H1 (cell line): ENCODE measurements around the gene CNTROB. TPM values are rescaled to one million over a fixed set of nuclear protein-coding genes. Genes with fewer than 3 reads are reported as not detected.
A peak's percentile ranks its signal among the peaks of the same experiment; 100 is the strongest.

Experiments
- CTCF ChIA-PET: fragments of 300-600 bp; sonication (Branson Sonifier 250); formaldehyde crosslinking; loops from one replicate; lab custom pipeline; 2021; ENCODE audit not compliant: partially characterized antibody; lab: Charles Lee
- POLR2A ChIA-PET: fragments of 300-600 bp; sonication (Branson Sonifier 250); formaldehyde crosslinking; loops from one replicate; lab custom pipeline; 2021; ENCODE audit warnings: inconsistent platforms; ENCODE audit not compliant: partially characterized antibody; lab: Charles Lee
- DNase-seq, 2 experiments: peaks; one replicate each; pipeline versions ENCODE4 v3.0.0 to v3.0.0-alpha.2; 2010 to 2022; ENCODE audit warnings: low spot score in 2 of 2, low read depth in 1 of 2, mixed read lengths in 1 of 2
- FAIRE-seq: peaks from 2 replicates; lab custom pipeline; 2011; peaks lifted over from hg19 to GRCh38; lab: Jason Lieb, UNC
- H2AFZ ChIP-seq: 2 replicates; pipeline ENCODE4 v1.8.1; 2012; ENCODE audit warnings: low read length, inconsistent platforms
- H2AK5ac ChIP-seq: 2 replicates; pipeline ENCODE4 v1.6.1; 2013; ENCODE audit warnings: low read depth, low read length
- H2BK120ac ChIP-seq: replicated peaks from 2 replicates; pipeline ENCODE3; 2013; ENCODE audit warnings: low read depth, low read length, inconsistent platforms
- H2BK12ac ChIP-seq: 2 replicates; pipeline ENCODE4 v1.6.1; 2013; ENCODE audit warnings: low read depth, low read length
- H2BK15ac ChIP-seq: 2 replicates; pipeline ENCODE4 v1.6.1; 2013; ENCODE audit warnings: low read length
- H2BK20ac ChIP-seq: 2 replicates; pipeline ENCODE4 v1.6.1; 2013; ENCODE audit warnings: low read length
- H2BK5ac ChIP-seq: 2 replicates; pipeline ENCODE4 v1.6.1; 2013; ENCODE audit warnings: low read depth, low read length
- H3K14ac ChIP-seq: 2 replicates; pipeline ENCODE4 v1.6.1; 2013; ENCODE audit warnings: inconsistent platforms; ENCODE audit not compliant: insufficient read length
- H3K18ac ChIP-seq: 2 replicates; pipeline ENCODE4 v1.6.1; 2013; ENCODE audit warnings: low read length; ENCODE audit errors: extremely low read depth
- H3K23ac ChIP-seq: 2 replicates; pipeline ENCODE4 v1.6.1; 2013; ENCODE audit warnings: inconsistent platforms; ENCODE audit not compliant: insufficient read length
- H3K23me2 ChIP-seq: 2 replicates; pipeline ENCODE4 v1.6.1; 2013; ENCODE audit warnings: low read depth, low read length
- H3K27ac ChIP-seq: 2 replicates; pipeline ENCODE4 v1.6.1; 2011; ENCODE audit warnings: low read depth, low read length, inconsistent platforms
- H3K27me3 ChIP-seq, 4 experiments: replicated peaks in 1 of 4; 1 replicate in 1 of 4; 2 replicates in 3 of 4; pipeline versions ENCODE4 v1.6.1 to v1.8.1; 2011 to 2013; ENCODE audit warnings: low read length in 3 of 4, mild to moderate bottlenecking in 3 of 4, inconsistent platforms in 2 of 4, mixed read lengths in 2 of 4, moderate library complexity in 1 of 4; ENCODE audit not compliant: control insufficient read depth in 3 of 4, insufficient read depth in 3 of 4; ENCODE audit errors: extremely low read depth in 1 of 4
- H3K36me3 ChIP-seq, 4 experiments: 2 replicates each; pipeline versions ENCODE4 v1.6.1 to v1.8.1; 2011 to 2013; ENCODE audit warnings: mild to moderate bottlenecking in 4 of 4, low read length in 3 of 4, moderate library complexity in 2 of 4, control low read depth in 1 of 4, inconsistent platforms in 1 of 4; ENCODE audit not compliant: insufficient read depth in 4 of 4, control insufficient read depth in 2 of 4
- H3K4ac ChIP-seq: replicated peaks from 2 replicates; pipeline ENCODE3; 2013; ENCODE audit warnings: low read length, low read depth, mixed read lengths, inconsistent platforms; ENCODE audit not compliant: insufficient read length
- H3K4me1 ChIP-seq, 4 experiments: replicated peaks in 1 of 4; 1 replicate in 1 of 4; 2 replicates in 3 of 4; pipeline versions ENCODE4 v1.6.1 to v1.8.1; 2011 to 2013; ENCODE audit warnings: low read length in 3 of 4, inconsistent platforms in 2 of 4, mixed read lengths in 1 of 4; ENCODE audit not compliant: insufficient read depth in 4 of 4, control insufficient read depth in 3 of 4
- H3K4me2 ChIP-seq, 2 experiments: 2 replicates each; pipeline versions ENCODE4 v1.6.1 to v1.8.1; 2011 to 2013; ENCODE audit warnings: low read depth in 2 of 2, low read length in 2 of 2, control low read depth in 1 of 2, inconsistent platforms in 1 of 2, mild to moderate bottlenecking in 1 of 2; ENCODE audit not compliant: insufficient read depth in 1 of 2
- H3K4me3 ChIP-seq, 4 experiments: fragments of 200-600, 300-600 bp in 1 of 4; sonication (generic), shearing (Covaris generic), sonication (Bioruptor Twin) in 1 of 4; 2 replicates each; pipeline versions ENCODE4 v1.5.1 to v1.8.1; 2011 to 2016; ENCODE audit warnings: low read length in 4 of 4, low read depth in 3 of 4, control low read depth in 2 of 4, inconsistent platforms in 2 of 4, mild to moderate bottlenecking in 2 of 4, mixed read lengths in 1 of 4, moderate library complexity in 1 of 4; ENCODE audit not compliant: insufficient read depth in 2 of 4; ENCODE audit errors: extremely low read depth in 1 of 4
- H3K56ac ChIP-seq: replicated peaks from 2 replicates; pipeline ENCODE3; 2013; ENCODE audit warnings: low read depth, mild to moderate bottlenecking, mixed read lengths, low read length, inconsistent platforms; ENCODE audit not compliant: insufficient read length
- H3K79me1 ChIP-seq: 2 replicates; pipeline ENCODE4 v1.6.1; 2013; ENCODE audit warnings: low read depth, low read length, control low read depth
- H3K79me2 ChIP-seq, 2 experiments: 2 replicates each; pipeline versions ENCODE4 v1.6.1 to v1.8.1; 2012 to 2013; ENCODE audit warnings: low read length in 2 of 2, mild to moderate bottlenecking in 2 of 2, inconsistent platforms in 1 of 2; ENCODE audit not compliant: insufficient read depth in 2 of 2, control insufficient read depth in 1 of 2
- H3K9ac ChIP-seq, 4 experiments: replicated peaks in 1 of 4; 1 replicate in 1 of 4; 2 replicates in 3 of 4; pipeline versions ENCODE4 v1.6.1 to v1.8.1; 2011 to 2013; ENCODE audit warnings: low read depth in 3 of 4, low read length in 3 of 4, control low read depth in 2 of 4, mild to moderate bottlenecking in 2 of 4, moderate library complexity in 2 of 4, inconsistent platforms in 1 of 4; ENCODE audit errors: extremely low read depth in 1 of 4
- H3K9me3 ChIP-seq, 2 experiments: 2 replicates each; pipeline versions ENCODE4 v1.6.1 to v1.8.1; 2012 to 2013; ENCODE audit warnings: mild to moderate bottlenecking in 2 of 2, moderate library complexity in 2 of 2, control low read depth in 1 of 2, inconsistent platforms in 1 of 2, low read depth in 1 of 2, low read length in 1 of 2, mixed read lengths in 1 of 2; ENCODE audit not compliant: insufficient read depth in 2 of 2
- H4K20me1 ChIP-seq, 2 experiments: replicated peaks in 1 of 2; 2 replicates each; pipeline versions ENCODE3 to v1.8.1; 2011 to 2013; ENCODE audit warnings: inconsistent platforms in 2 of 2, low read length in 2 of 2, mild to moderate bottlenecking in 1 of 2; ENCODE audit not compliant: insufficient read depth in 2 of 2, control insufficient read depth in 1 of 2
- H4K5ac ChIP-seq: 2 replicates; pipeline ENCODE4 v1.6.1; 2013; ENCODE audit warnings: low read length, low read depth, mixed read lengths, inconsistent platforms; ENCODE audit not compliant: insufficient read length
- H4K8ac ChIP-seq: 2 replicates; pipeline ENCODE4 v1.8.0; 2013; ENCODE audit warnings: mild to moderate bottlenecking, moderate library complexity, low read length, inconsistent platforms; ENCODE audit not compliant: insufficient read depth; ENCODE audit errors: extremely low read depth
- H4K91ac ChIP-seq: replicated peaks from 2 replicates; pipeline ENCODE3; 2013; ENCODE audit warnings: low read length, mixed read lengths, inconsistent platforms; ENCODE audit not compliant: insufficient read length
- BRCA1 ChIP-seq: IDR thresholded peaks from 2 replicates; pipeline ENCODE4 v1.6.1; 2012; ENCODE audit warnings: low read depth, low read length, improper control_type of control experiment
- CTBP2 ChIP-seq: IDR thresholded peaks from 2 replicates; pipeline ENCODE4 v1.7.0; 2011; ENCODE audit warnings: borderline replicate concordance, mild to moderate bottlenecking, moderate library complexity, mixed read lengths, low read length; ENCODE audit not compliant: insufficient read depth, insufficient read length
- EP300 ChIP-seq, 2 experiments: IDR thresholded peaks; 1 replicate in 1 of 2; 2 replicates in 1 of 2; pipeline ENCODE4 v1.6.1; 2011 to 2012; ENCODE audit warnings: low read depth in 2 of 2, low read length in 2 of 2, mild to moderate bottlenecking in 2 of 2, borderline replicate concordance in 1 of 2, inconsistent platforms in 1 of 2, moderate library complexity in 1 of 2
- GABPA ChIP-seq: IDR thresholded peaks from 2 replicates; pipeline ENCODE4 v1.6.1; 2011; ENCODE audit warnings: mild to moderate bottlenecking, low read length, moderate library complexity, borderline replicate concordance; ENCODE audit not compliant: insufficient read depth
- KDM5A ChIP-seq: fragments of 200-600 bp; IDR thresholded peaks from 2 replicates; pipeline ENCODE4 v1.7.1; 2012; ENCODE audit warnings: mild to moderate bottlenecking, low read length, inconsistent platforms, mixed read lengths
- NRF1 ChIP-seq: IDR thresholded peaks from 2 replicates; pipeline ENCODE4 v1.6.1; 2011; ENCODE audit warnings: mild to moderate bottlenecking, low read depth, low read length, improper control_type of control experiment
- POLR2AphosphoS5 ChIP-seq: IDR thresholded peaks from 2 replicates; pipeline ENCODE4 v1.6.1; 2011; ENCODE audit warnings: low read depth, low read length
- RNF2 ChIP-seq: fragments of 200-900, 300-1000 bp; sonication (generic); IDR thresholded peaks from 2 replicates; pipeline ENCODE4 v1.7.1; 2016; ENCODE audit warnings: borderline replicate concordance, low read depth, mild to moderate bottlenecking, antibody characterized with exemption, low read length; ENCODE audit not compliant: poor library complexity, severe bottlenecking; ENCODE audit errors: missing control alignments
- SIRT6 ChIP-seq: IDR thresholded peaks from one replicate; pipeline ENCODE4 v1.7.1; 2012; ENCODE audit warnings: low read length, inconsistent platforms
- TAF1 ChIP-seq: IDR thresholded peaks from 2 replicates; pipeline ENCODE4 v1.6.1; 2011; ENCODE audit warnings: mild to moderate bottlenecking, low read depth, low read length
- TBP ChIP-seq: IDR thresholded peaks from 2 replicates; pipeline ENCODE4 v1.6.1; 2011; ENCODE audit warnings: low read depth, low read length, improper control_type of control experiment
- WGBS, 2 experiments: shearing (Covaris generic) in 1 of 2; methylation state at CpG; one replicate each; pipeline versions ENCODE4 v1.1.6 to v1.1.7; 2013 to 2015; ENCODE audit warnings: low lambda C conversion rate in 2 of 2, mixed read lengths in 2 of 2, inconsistent platforms in 1 of 2, low coverage in 1 of 2, missing lambda C conversion rate in 1 of 2; ENCODE audit not compliant: insufficient replicate concordance in 2 of 2, insufficient coverage in 1 of 2, insufficient read length in 1 of 2; ENCODE audit errors: extremely low coverage in 1 of 2, missing lambda C conversion rate in 1 of 2; 5-methylcytosine and 5-hydroxymethylcytosine counted together
- polyA plus RNA-seq, 7 experiments: library from polyadenylated mRNA; depleted of rRNA in 3 of 7; stranded (reverse) in 5 of 7; unstranded in 2 of 7; fragments of >200 nt in 5 of 7; fragments of 200-250 nt in 2 of 7; gene quantifications; 1 replicate in 5 of 7; 2 replicates in 1 of 7; 4 replicates in 1 of 7; pipeline versions ENCODE4 v1.2.1 to v1.2.3, GENCODE V29; 2011 to 2013; ENCODE audit warnings: missing spikeins in 2 of 7, mixed read lengths in 2 of 7
- total RNA-seq: library from RNA; stranded (reverse); fragmentation: NEBNext Ultra II Directional; extraction: Animal tissue kit (Norgen Biotek cat#: 25700); gene quantifications from 2 replicates; pipeline ENCODE4 v1.2.1, GENCODE V29; 2021
- TF ChIP-seq, protein P1 (sequence below): IDR thresholded peaks from 2 replicates; pipeline ENCODE4 v1.6.1; 2011; ENCODE audit warnings: low read depth, mild to moderate bottlenecking, low read length; ENCODE audit not compliant: insufficient read depth

The CNTROB gene
- total and polyA plus RNA-seq, 2 of the 8 experiments (the other 6 are each of a cell fraction or from before 2014, with no cell fraction given): 20.5 to 31.9 TPM

DNA sequence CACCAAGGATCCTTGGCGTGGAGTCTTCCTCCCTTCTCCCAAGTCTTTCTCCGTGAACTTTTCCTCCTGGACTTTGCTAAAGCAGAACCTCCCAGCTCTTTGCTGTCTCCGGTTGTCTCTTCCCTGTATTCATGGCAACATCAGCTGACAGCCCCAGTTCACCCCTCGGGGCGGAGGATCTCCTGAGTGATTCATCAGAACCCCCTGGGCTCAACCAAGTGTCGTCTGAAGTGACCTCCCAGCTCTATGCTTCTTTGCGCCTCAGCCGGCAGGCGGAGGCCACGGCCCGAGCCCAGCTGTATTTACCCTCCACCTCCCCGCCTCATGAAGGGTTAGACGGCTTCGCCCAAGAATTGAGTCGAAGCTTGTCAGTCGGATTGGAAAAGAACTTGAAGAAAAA is 943 bp downstream of the CNTROB start:
- no peak overlapping the region for H2BK120ac ChIP-seq
- H4K91ac ChIP-seq: no peak overlapping the region
- H3K9ac ChIP-seq: peak overlapping the region in 3 of 4 experiments; percentile 26 to 69 (median 67); a peak in 4 of 7 replicates
- H2BK20ac ChIP-seq: no peak overlapping the region
- 0 out of 4 replicates have a peak, but pooled peaks cover 0 to 4% of the 10 kb centered on the region in 2 experiments for H3K79me2 ChIP-seq
- no peak overlapping the region for H4K8ac ChIP-seq
- no peak overlapping the region for H3K27ac ChIP-seq
- H3K79me1 ChIP-seq: no peaks in the 10 kb centered on the region
- H3K4me1 ChIP-seq: peaks cover 0 to 5% (median 3%) of the 10 kb centered on the region in 4 experiments; a peak in 4 of 7 replicates
- no peak overlapping the region for H3K56ac ChIP-seq
- 57% methylated on average over 16 of the region's 16 CpGs; no CpG with 5 or more reads in 1 of the 2 experiments for WGBS, 2 experiments
- peaks cover 15% of the 10 kb centered on the region for H3K23me2 ChIP-seq
- DNase-seq (peak in 1 of 2 experiments; percentile 46), FAIRE-seq (no peak)
- no peak overlapping the region for H3K23ac ChIP-seq
- H3K36me3 ChIP-seq: peaks cover 5 to 19% (median 9%) of the 10 kb centered on the region in 4 experiments; a peak in 5 of 8 replicates
- H3K14ac ChIP-seq: no peak overlapping the region
- no peaks in the 10 kb centered on the region for H3K9me3 ChIP-seq
- CTCF ChIA-PET: interaction anchor here (0.6 to 5.7 kb wide), 27 partner anchors 10 to 189 kb away, joined by 3 to 33 read pairs (median 4); partner anchors contain the start of gene ALOXE3
- peak overlapping the region; percentile 93; the same call in 1 of the 2 replicates for H2AFZ ChIP-seq
- H3K4ac ChIP-seq: no peak overlapping the region
- POLR2A ChIA-PET: interaction anchor here (0.5 to 3.3 kb wide), 7 partner anchors 9 to 150 kb away, joined by 3 to 11 read pairs (median 5); partner anchors contain the start of genes NAA38 and RNF227
- H4K20me1 ChIP-seq: peaks cover 0 to 5% of the 10 kb centered on the region in 2 experiments
- peak overlapping the region; percentile 80 to 95 (median 89) for H3K4me3 ChIP-seq
- peak overlapping the region; percentile 96 to 98 for H3K4me2 ChIP-seq
- no peak overlapping the region for H2BK15ac ChIP-seq
- no peak overlapping the region for H2AK5ac ChIP-seq
- no peak overlapping the region for H4K5ac ChIP-seq
- no peak overlapping the region for H2BK12ac ChIP-seq
- no peak overlapping the region for H2BK5ac ChIP-seq
- H3K18ac ChIP-seq: no peak overlapping the region
- H3K27me3 ChIP-seq: peaks cover 11 to 18% (median 15%) of the 10 kb centered on the region in 4 experiments
- TF ChIP-seq KDM5A: no peak
- no peak for TF ChIP-seq BRCA1
- no peak for TF ChIP-seq RNF2
- TF ChIP-seq TAF1: no peak
- TF ChIP-seq POLR2AphosphoS5: no peak
- TF ChIP-seq, protein P1, sequence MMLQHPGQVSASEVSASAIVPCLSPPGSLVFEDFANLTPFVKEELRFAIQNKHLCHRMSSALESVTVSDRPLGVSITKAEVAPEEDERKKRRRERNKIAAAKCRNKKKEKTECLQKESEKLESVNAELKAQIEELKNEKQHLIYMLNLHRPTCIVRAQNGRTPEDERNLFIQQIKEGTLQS: no peak
- no peak for TF ChIP-seq TBP
- TF ChIP-seq SIRT6: no peak
- TF ChIP-seq GABPA: no peak
- TF ChIP-seq EP300 (IDR thresholded peaks at IDR 0.05; ENCODE audit: borderline replicate concordance in 1 of 2, low read depth in 2 of 2, low read length in 2 of 2): no peak
- TF ChIP-seq CTBP2: no peak
- TF ChIP-seq NRF1: no peak
